HG02763 (cell line): Measurements from ENCODE around the gene APBA2.
"Not testable (repeated sequence)": the region's sequence is repeated elsewhere in the genome, so short reads cannot be mapped to it uniquely, and the experiment has no call there.

Experiments
- ATAC-seq: cut with Tn5 transposase; IDR thresholded peaks from one replicate; pipeline ENCODE4 v1.9.1; 2021; ENCODE audit warnings: mild to moderate bottlenecking, moderate library complexity; ENCODE audit not compliant: unreplicated experiment

APBA2 gene

GRCh38 chr15:28876845-28877185 is 9.0 kb upstream of the APBA2 start:
- ATAC-seq: no peak

- no peak for ATAC-seq
These were observed 7.6 kb upstream of the APBA2 start for GRCh38 chr15:28878209-28878608.

GRCh38 chr15:28879551-28879950 is 6.2 kb upstream of the APBA2 start:
- no peak for ATAC-seq

GRCh38 chr15:28880680-28881079 is 5.1 kb upstream of the APBA2 start:
- no peak for ATAC-seq

- no peak for ATAC-seq
These were observed 4.6 kb upstream of the APBA2 start for GRCh38 chr15:28881170-28881569.

- no peak for ATAC-seq
These were observed 4.2 kb upstream of the APBA2 start for GRCh38 chr15:28881600-28881999.

GRCh38 chr15:28884151-28884940 is 1.4 kb upstream of the APBA2 start:
- ATAC-seq: no peak

- ATAC-seq: no peak
These were observed 595 bp upstream of the APBA2 start for GRCh38 chr15:28885128-28885629.

- no peak for ATAC-seq
These were observed 911 bp downstream of the APBA2 start for GRCh38 chr15:28886431-28887338.

GRCh38 chr15:28887339-28888174 is 1.8 kb downstream of the APBA2 start:
- ATAC-seq: no peak

- ATAC-seq: no peak
These were observed 2.6 kb downstream of the APBA2 start for GRCh38 chr15:28888302-28888894.

GRCh38 chr15:28888900-28889299 is 3.1 kb downstream of the APBA2 start:
- ATAC-seq: no peak

GRCh38 chr15:28889346-28889745 is 3.6 kb downstream of the APBA2 start:
- no peak for ATAC-seq

- ATAC-seq: not testable (repeated sequence)
These were observed 4.1 kb downstream of the APBA2 start for GRCh38 chr15:28889871-28890270.

GRCh38 chr15:28890291-28890690 is 4.5 kb downstream of the APBA2 start:
- not testable (repeated sequence) for ATAC-seq

GRCh38 chr15:28890711-28891495 is 5.1 kb downstream of the APBA2 start:
- ATAC-seq: no peak

- no peak for ATAC-seq
These were observed 5.8 kb downstream of the APBA2 start for GRCh38 chr15:28891588-28891987.

- ATAC-seq: no peak
These were observed 7.2 kb downstream of the APBA2 start for GRCh38 chr15:28892789-28893610.

GRCh38 chr15:28894631-28895030 is 8.9 kb downstream of the APBA2 start:
- ATAC-seq: no peak
